Iris pigment epithelial cell (primary cell): ENCODE measurements around the gene UNC13A.

Experiments
- DNase-seq: peaks from one replicate; pipeline ENCODE4 v3.0.0-alpha.2; 2011; ENCODE audit warnings: low read depth

Gene UNC13A

DNA sequence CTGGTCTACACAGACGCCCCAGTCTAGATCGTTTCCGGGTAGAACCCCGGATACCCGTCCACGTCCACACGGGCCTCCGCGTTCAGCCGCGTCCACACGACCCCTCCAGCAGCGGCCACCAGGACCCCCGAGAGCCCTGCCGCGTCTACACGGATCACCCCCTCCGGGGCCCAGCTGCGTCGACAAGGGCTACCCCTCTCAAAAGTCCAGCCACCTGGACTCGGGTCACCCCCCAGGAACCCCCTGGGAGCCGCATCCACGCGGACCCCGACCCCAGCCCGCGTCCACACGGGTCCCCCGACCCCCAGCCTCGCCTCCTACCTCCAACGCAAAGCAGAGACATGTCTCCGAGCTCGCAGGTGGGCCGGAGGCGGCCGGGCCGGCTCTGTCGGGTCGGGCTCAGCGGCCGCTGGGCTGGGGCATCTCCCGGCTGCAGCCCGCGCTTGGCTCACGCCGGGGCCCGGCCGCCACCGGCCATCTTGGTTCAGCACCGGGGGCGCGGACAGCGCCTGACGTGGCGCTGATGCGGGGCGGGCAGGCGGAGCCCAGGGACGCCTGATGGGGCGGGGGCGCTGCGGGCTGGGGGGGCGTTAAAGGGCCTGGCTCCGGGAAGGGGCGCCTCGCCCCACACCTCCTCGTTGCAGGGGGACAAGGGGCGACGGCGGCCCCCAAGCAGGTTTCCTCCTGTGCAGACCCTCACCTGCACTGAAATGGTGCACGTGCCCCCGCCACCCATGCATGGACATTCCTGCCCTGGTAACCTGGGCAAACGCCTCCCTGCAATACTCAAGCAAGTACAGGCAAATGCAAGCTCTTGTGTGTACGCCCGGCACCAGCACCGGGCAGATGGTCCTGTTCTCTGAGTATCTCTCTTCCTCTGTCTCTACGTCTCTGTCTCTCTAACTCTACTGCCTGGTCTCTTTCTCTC, at the start of gene UNC13A:
Gene UNC13A, minus strand, starts transcription at position 498 of the 928 bp plus-strand sequence. Its CDS starts 155 bp downstream, at position 343.
- DNase-seq = peak; percentile 21

DNA sequence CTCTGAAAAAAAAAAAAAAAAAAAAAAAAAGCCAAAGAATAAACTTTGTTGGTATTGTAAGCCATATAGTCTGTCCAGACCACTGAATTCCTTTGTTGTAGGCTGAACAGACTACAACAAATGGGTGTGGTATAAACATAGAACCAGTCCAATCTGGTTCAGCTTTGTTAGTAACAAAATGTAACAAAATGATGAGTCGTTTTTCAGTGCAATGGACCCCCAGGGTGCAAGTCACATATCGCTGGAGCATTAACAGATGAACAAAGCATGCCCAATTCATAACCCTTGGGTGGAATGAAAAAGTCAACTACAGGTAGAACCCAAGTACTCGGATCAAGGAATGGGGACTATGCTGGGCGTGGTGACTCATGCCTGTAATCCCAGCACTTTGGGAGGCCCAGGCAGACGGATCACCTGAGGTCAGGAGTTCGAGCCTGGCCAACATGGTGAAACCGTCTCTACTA, 49.6 kb upstream of the UNC13A start:
- DNase-seq = peak; percentile 37

DNA sequence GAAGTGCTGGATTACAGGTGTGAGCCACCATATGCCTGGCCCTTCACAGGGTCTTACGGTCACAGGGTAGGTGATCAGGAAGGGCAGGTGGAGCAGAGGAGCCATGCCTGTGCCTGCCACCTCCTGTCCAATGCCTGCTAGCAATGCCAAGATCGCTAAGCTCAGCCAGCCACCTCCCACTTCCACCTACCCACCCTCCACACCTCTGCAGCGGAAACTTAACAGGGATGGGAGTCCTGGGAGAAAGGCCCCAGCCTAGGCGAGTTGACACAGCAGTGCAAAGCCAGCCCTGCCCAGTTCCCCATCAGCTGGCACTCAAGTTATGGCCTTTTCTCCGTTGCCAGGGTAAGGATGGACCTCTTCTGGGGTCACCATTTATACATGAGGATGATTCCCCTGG, 47.3 kb upstream of the UNC13A start:
- no peak for DNase-seq

DNA sequence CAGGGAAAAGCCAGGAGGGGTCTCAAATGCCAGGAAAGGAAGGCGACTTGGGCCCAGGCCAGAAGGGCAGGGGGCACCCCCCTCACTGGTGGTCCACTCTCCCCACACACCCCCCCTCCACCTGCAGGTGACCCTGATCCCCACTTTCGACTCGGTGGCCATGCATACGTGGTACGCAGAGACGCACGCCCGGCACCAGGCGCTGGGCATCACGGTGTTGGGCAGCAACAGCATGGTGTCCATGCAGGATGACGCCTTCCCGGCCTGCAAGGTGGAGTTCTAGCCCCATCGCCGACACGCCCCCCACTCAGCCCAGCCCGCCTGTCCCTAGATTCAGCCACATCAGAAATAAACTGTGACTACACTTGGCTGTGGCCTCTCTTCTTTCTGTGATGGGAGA, 46.0 kb upstream of the UNC13A start:
- no peak for DNase-seq

DNA sequence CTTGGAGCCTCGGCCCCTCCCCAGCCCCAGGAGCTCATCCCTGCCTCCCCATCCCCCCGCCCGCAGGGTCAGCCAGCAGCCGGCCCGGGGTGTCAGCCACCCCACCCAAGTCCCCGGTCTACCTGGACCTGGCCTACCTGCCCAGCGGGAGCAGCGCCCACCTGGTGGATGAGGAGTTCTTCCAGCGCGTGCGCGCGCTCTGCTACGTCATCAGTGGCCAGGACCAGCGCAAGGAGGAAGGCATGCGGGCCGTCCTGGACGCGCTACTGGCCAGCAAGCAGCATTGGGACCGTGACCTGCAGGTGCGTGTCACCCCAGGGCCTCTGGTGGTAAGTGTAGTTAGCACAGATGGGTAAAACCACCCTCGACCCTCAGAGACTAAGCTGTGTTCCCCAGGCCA, 45.0 kb upstream of the UNC13A start:
- DNase-seq = no peak

DNA sequence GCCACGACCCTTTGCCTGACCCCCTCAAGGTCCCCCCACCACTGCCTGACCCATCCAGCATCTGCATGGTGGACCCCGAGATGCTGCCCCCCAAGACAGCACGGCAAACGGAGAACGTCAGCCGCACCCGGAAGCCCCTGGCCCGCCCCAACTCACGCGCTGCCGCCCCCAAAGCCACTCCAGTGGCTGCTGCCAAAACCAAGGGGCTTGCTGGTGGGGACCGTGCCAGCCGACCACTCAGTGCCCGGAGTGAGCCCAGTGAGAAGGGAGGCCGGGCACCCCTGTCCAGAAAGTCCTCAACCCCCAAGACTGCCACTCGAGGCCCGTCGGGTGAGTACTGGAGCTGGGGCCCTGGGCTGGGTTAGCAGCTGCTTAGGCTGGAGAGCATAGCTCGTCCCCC, 39.7 kb upstream of the UNC13A start:
- no peak for DNase-seq

DNA sequence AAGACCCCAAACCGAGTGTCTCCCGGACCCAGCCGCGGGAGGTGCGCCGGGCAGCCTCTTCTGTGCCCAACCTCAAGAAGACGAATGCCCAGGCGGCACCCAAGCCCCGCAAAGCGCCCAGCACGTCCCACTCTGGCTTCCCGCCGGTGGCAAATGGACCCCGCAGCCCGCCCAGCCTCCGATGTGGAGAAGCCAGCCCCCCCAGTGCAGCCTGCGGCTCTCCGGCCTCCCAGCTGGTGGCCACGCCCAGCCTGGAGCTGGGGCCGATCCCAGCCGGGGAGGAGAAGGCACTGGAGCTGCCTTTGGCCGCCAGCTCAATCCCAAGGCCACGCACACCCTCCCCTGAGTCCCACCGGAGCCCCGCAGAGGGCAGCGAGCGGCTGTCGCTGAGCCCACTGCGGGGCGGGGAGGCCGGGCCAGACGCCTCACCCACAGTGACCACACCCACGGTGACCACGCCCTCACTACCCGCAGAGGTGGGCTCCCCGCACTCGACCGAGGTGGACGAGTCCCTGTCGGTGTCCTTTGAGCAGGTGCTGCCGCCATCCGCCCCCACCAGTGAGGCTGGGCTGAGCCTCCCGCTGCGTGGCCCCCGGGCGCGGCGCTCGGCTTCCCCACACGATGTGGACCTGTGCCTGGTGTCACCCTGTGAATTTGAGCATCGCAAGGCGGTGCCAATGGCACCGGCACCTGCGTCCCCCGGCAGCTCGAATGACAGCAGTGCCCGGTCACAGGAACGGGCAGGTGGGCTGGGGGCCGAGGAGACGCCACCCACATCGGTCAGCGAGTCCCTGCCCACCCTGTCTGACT, 39.0 kb upstream of the UNC13A start:
- no peak for DNase-seq

DNA sequence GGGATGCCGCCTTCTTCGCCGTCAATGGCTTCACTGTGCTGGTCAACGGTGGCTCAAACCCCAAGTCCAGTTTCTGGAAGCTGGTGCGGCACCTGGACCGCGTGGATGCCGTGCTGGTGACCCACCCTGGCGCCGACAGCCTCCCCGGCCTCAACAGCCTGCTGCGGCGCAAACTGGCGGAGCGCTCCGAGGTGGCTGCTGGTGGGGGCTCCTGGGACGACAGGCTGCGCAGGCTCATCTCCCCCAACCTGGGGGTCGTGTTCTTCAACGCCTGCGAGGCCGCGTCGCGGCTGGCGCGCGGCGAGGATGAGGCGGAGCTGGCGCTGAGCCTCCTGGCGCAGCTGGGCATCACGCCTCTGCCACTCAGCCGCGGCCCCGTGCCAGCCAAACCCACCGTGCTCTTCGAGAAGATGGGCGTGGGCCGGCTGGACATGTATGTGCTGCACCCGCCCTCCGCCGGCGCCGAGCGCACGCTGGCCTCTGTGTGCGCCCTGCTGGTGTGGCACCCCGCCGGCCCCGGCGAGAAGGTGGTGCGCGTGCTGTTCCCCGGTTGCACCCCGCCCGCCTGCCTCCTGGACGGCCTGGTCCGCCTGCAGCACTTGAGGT, 38.1 kb upstream of the UNC13A start:
- no peak for DNase-seq

DNA sequence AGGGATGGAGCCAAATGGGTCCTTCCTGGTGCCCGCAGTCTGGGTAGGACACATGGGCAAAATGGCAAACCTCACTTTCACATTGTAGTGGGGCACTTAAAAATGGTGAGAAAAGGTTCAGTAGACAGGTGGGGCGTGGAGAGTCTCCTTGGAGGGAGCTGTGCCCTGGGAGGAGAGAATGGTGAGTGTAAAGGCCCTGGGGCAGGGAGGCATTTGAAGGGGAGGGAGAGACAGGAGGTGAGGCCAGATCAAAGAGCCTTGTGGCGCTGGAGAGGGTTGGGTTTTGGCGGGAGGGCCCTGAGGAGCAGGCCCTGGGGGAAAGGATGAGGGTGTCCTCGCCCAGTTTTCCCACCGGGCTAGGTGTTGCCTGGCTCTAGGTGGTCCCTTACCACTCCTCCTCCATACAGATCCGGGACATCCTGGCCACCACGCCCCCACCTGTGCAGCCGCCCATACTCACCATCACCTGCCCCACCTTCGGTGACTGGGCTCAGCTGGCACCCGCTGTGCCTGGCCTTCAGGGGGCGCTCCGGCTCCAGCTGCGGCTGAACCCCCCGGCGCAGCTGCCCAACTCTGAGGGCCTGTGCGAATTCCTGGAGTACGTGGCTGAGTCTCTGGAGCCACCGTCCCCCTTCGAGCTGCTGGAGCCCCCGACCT, 37.4 kb upstream of the UNC13A start:
- no peak for DNase-seq

DNA sequence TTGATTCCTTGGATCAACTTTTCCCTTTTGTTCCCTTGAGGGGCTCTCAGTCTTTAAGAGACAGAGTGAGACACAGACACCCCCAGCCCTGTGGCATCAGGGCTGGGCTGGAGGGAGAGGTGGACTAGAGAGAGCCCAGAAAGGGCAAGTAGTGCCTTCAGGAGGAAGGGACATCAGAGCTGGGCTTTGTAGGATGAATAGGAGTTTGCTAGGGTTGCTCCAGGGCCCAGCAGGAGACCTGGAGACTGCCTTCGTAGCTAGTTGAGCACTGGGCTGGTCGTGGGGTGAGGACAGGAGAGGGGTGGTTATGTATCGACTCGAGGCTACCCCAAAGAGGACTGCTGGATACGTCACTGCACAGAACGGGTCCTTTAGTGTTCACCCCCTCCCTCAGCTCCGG, 36.5 kb upstream of the UNC13A start:
- no peak for DNase-seq

DNA sequence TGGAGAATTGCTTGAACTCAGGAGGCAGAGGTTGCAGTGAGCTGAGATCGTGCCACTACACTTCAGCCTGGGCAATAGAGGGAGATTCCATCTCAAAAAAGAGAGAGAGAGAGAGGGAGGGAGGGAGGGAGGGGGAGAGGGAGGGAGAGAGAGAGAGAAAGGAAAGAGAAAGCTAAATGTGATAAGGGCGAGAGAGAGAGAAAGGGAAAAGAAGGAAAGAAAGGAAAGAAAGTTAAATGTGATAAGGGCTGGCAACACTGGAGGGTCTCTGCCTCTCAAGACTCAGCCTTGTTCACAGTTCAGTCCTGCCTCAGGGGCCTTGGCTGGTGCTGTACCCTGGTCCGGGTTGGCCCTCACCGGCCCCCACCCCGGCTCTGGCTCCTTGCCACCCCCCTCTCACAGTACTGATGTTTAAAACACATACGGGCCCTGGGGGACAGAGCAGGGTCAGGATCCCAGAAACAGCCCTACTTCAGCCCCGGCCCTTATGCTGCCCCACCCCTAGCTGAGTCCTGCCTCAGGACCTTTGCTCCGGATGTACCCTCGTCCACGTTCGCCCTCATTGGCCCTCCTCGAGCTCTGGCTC, 34.6 kb upstream of the UNC13A start:
- DNase-seq = no peak

DNA sequence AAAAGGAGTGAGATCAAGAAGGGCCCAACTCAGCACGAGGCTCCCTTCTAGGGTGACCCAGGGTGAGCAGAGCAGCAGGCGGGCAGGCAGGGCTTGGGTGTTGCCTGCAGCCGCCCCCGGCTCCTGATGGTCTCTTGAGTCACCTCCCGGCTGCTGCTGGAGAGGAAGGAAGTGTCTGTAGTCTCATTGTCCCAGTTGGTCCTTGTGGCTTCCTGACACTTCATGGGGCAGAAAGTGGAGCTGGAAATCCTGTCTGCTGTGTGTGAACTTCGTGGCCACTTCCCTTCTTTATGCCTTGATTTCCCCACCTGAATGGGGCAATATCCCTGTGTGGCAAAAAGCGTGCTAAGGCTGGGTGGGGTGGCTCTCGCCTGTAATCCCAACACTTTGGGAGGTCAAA, 33.7 kb upstream of the UNC13A start:
- DNase-seq = peak; percentile 60

DNA sequence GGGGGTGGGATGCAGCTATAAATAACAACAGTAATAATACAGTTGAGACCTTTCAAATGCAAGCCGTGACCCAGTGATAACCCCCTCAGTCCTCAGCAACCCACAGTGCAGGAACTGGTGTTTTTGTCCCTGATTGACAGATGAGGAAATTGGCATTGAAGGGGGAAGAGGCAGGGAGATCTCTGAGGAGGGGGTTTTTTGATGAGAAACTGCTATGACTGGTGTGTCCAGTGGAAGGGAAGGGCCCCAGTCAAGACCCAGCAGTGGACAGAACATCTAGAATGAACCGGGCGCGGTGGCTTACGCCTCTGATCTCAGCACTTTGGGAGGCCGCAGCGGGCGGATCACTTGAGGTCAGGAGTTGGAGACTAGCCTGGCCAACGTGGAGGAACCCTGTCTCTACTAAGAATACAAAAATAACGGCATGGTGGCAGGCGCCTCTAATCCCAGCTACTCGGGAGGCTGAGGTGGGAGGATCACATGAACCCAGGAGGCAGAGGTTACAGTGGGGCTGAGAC, 33.0 kb upstream of the UNC13A start:
- DNase-seq = no peak

DNA sequence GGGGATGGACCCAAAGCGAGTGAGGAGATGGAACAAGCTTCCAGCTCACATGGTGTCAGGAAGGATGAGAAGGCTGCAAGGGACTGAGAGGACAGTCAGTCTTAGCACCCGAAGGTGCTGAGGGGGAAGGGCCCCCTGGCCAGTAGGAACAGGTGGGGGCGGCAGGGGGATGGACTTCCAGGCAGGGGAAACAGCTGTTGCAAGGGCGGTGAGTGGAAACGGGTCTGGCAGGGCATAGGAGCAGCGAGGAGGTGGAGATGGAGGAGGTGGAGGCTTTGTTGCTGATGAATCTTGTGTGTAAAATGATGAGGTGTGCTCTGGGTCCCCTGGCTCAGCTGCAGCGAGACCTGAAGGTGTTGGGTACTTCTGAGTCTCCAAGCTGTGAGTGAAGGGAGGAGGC, 32.3 kb upstream of the UNC13A start:
- DNase-seq = peak; percentile 16

DNA sequence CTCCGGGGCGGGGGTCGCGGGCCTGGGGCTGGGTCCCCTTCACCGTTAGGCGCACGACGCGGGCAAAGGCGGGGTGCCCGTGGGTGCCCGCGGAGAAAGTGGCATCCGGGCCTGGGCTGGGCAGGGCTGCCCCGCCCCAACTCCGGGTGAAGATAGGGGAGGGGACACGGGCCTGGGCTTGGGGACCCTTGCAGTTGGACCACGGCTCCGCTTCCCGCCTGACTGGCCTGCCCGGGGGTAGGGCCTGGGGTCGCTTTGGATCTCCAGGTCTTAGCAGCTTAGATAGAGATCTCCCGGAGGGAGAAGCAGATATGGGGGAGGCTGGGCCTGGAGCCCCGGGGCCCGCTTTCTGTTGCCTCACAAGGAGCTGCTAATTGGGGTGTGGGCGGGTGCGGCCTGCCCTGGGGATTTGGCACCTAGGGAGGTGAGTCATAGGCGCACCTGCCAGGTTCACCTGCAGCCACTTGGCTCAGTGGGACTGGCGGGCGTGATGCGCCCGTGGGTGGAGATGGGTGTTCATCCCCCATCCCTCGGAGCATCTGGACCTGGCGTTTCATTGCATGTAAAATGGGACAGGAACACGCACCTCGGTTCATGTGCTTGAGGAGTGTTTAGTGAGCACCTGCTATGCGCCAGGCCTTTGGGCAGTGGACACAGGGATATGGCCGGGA, 31.7 kb upstream of the UNC13A start:
- no peak for DNase-seq

DNA sequence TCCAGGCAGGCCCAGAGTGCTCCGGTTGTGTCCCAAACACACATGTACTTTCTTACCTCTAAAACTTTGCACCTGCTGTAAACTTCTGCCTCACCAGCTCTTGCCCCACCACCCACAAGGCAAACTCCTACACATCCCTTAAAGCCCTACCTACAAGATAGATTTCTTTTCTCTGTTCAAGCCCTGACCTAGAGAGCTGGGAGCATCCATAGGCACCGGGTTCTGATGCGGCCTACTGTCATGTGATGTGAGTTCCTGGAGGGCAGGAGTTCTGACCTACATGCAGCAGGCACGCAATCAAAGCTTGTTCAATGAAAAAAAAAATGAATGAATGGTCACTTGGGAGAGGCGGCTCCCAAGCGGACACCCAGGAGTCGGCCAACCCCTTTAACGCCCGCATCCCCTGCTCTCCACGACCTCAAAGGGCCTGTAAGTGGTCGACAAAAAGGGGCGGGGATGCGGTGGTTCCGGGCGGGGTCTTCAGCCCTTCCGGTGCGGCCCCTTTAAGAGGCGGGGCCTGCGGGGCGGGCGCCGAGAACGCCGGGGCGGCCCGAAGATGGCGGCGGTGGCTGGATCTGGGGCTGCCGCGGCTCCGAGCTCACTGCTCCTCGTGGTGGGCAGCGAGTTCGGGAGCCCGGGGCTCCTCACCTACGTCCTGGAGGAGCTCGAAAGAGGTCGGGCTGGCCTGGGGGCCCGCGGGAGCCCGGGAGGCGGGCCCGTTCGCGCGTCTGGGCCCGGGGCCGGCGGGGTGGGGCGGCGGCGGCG, 31.0 kb upstream of the UNC13A start, which contains the start of gene MAP1S:
Gene MAP1S, plus strand, starts transcription at position 534 of the 765 bp plus-strand sequence. Its CDS starts 23 bp downstream, at position 557.
- DNase-seq = peak; percentile 45

DNA sequence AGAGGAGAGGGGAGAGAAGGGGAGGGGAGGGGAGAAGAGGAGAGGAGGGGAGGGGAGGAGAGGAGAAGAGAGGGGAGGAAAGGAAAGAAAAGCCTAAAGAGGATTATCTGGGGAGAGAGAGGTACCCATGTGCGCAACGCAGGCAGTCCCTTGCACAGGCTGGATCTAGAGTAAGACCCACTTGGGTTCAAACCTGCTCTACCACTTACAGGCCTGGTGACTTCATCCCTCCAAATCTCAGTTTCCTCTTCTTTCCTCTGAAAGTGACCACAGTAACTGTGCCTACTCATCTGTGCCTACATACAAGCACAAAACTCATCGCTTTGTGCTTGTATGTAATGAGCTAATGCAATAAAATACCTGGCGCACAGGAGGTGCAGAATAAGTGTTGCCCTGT, 30.4 kb upstream of the UNC13A start:
- no peak for DNase-seq

DNA sequence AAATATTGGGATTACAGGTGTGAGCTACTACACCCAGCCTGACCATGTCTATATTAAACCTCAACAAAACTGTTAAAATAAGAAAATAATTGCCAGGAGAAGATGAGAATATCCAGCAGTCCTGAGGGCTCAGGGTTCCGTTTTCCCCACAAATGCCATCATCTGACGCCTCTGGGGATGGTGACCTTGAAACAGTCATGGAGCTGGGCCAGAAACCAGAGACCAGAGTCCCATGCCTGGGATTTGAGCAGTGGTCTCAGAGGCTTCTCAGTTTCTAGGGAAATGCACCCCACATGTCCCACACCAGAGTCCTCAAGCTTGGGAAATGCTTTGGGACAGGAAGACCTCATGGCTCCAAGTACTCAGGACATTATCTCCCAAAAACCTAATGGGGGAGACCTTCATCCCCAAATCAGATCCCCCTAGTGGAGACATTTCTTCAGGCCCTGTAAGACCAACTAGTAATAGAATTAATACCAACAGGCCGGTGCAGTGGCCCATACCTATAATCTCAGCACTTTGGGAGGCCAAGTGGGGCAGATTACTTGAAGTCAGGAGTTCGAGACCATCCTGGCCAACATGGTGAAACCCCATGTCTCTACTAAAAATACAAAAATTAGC, 28.3 kb upstream of the UNC13A start:
- DNase-seq = no peak

DNA sequence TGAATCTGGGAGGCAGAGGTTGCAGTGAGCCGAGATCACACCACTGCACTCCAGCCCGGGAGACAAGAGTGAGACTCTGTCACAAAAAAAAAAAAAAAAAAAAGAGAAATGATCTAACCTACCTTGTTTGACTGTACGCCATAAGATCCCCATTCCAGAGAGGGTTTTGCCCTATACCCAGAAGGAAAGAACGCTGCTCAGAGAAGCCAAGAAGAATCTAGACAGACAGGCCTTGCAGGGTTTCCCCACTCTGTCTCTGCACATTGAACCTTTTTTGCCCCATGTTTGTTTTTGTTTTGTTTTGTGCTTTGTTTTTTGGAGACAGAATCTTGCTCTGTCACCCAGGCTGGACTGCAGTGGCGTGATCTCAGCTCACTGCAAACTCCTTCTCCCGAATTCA, 23.7 kb upstream of the UNC13A start:
- DNase-seq = no peak
